Measurements from ENCODE around the gene CPTP. TPM values are rescaled to one million over a fixed set of nuclear protein-coding genes. Genes with fewer than 3 reads are reported as not detected.
"Not testable (repeated sequence)": the region's sequence is repeated elsewhere in the genome, so short reads cannot be mapped to it uniquely, and the experiment has no call there.

CPTP gene
- total RNA-seq, 1 experiment from 2014 or later = 16.8 TPM

DNA sequence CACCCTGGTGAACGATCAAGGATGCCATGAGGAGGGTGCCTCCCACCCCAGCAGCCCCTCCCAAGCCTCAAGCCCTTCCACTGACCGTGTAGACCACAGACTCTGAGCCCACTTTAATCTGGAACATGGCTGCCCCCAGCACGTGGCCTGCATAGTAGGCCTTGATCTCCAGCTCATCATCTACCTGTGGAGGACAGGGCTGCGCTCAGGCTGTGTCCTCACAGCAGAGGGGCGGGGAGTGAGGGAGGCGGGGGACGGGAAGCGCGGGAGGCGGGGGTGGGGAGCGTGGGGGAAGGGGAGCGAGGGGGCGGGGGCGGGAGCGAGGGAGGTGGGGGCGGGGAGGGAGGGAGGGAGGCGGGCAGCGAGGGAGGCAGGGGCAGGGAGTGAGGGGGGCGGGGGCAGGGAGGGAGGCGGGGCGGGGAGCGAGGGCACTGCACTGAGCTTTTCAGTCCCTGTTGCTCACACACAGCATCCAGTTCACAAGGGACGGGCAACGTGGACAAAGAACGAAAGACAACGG is 9.1 kb upstream of the CPTP start:
- intact Hi-C loops (cut with micrococcal nuclease; ENCODE audit: unreplicated experiment) = no loop called here
- ChIA-PET CTCF (no interaction called here), POLR2A (no interaction called here)
- Mint-ChIP-seq H3K27me3 (ENCODE audit: insufficient read depth, unreplicated experiment) (no peaks in the 10 kb centered on the region), H3K27ac (ENCODE audit: unreplicated experiment) (peak overlapping the region; percentile 49), H3K4me3 (ENCODE audit: unreplicated experiment) (no peak overlapping the region), H3K36me3 (ENCODE audit: insufficient read depth, unreplicated experiment) (peaks cover 86% of the 10 kb centered on the region), H3K9me3 (ENCODE audit: unreplicated experiment) (no peaks in the 10 kb centered on the region), H3K4me1 (ENCODE audit: low read depth, unreplicated experiment) (peaks cover 6% of the 10 kb centered on the region)
- no peaks in the 10 kb centered on the region; the same call in 1 of the 2 replicates for H3K36me3 ChIP-seq (ENCODE audit: control insufficient read depth, insufficient read depth, low read length)
- H3K4me3 ChIP-seq (ENCODE audit: low read depth, low read length) = no peak overlapping the region
- no TSS peak for BruUV-seq (replicated peaks)
- no peaks in the 10 kb centered on the region for H3K9me3 ChIP-seq
- H3K4me1 ChIP-seq = no peaks in the 10 kb centered on the region
- no peak for TF ChIP-seq CTCF (IDR thresholded peaks at IDR 0.05; ENCODE audit: insufficient read depth in 1 of 2, low read depth in 1 of 2, low read length in 1 of 2, severe bottlenecking in 1 of 2, unreplicated experiment in 1 of 2)
- no peaks in the 10 kb centered on the region for H3K27me3 ChIP-seq (replicated peaks; ENCODE audit: control insufficient read depth, insufficient read depth, low read length)
- DNase-seq = no peak

GRCh38 chr1:1316199-1316598 is 8.4 kb upstream of the CPTP start:
- CTCF ChIA-PET; H3K4me3 ChIP-seq (ENCODE audit: low read depth, low read length); POLR2A ChIA-PET: not testable (repeated sequence)

GRCh38 chr1:1317420-1317819 is 7.2 kb upstream of the CPTP start:
- H3K27me3 Mint-ChIP-seq (ENCODE audit: insufficient read depth, unreplicated experiment) = no peaks in the 10 kb centered on the region
- Histone ChIP-seq H3K27me3 (replicated peaks; ENCODE audit: control insufficient read depth, insufficient read depth, low read length) (no peaks in the 10 kb centered on the region), H3K4me1 (no peaks in the 10 kb centered on the region), H3K36me3 (ENCODE audit: control insufficient read depth, insufficient read depth, low read length) (no peaks in the 10 kb centered on the region; the same call in 1 of the 2 replicates), H3K9me3 (no peaks in the 10 kb centered on the region), H3K4me3 (ENCODE audit: low read depth, low read length) (no peak overlapping the region)
- H3K9me3 Mint-ChIP-seq (ENCODE audit: unreplicated experiment) = no peaks in the 10 kb centered on the region
- peaks cover 85% of the 10 kb centered on the region for H3K36me3 Mint-ChIP-seq (ENCODE audit: insufficient read depth, unreplicated experiment)
- no peak for TF ChIP-seq CTCF (IDR thresholded peaks at IDR 0.05; ENCODE audit: insufficient read depth in 1 of 2, low read depth in 1 of 2, low read length in 1 of 2, severe bottlenecking in 1 of 2, unreplicated experiment in 1 of 2)
- ChIA-PET CTCF (no interaction called here), POLR2A (interaction anchor here (0.7 kb wide), 1 partner anchor 319 kb away, joined by 4 read pairs; no protein-coding TSS in a partner anchor)
- peaks cover 6% of the 10 kb centered on the region for H3K4me1 Mint-ChIP-seq (ENCODE audit: low read depth, unreplicated experiment)
- no peak overlapping the region for H3K27ac Mint-ChIP-seq (ENCODE audit: unreplicated experiment)
- no peak overlapping the region for H3K4me3 Mint-ChIP-seq (ENCODE audit: unreplicated experiment)
- intact Hi-C loops (cut with micrococcal nuclease; ENCODE audit: unreplicated experiment) = no loop called here
- no peak for DNase-seq
- BruUV-seq (replicated peaks) = TSS peak; percentile 45

More at GRCh38 chr1:1316199-1316598, 8.4 kb upstream of the CPTP start:
- H3K27me3 Mint-ChIP-seq (ENCODE audit: insufficient read depth, unreplicated experiment); H3K4me1 ChIP-seq; H3K4me1 Mint-ChIP-seq (ENCODE audit: low read depth, unreplicated experiment); H3K27me3 ChIP-seq (replicated peaks; ENCODE audit: control insufficient read depth, insufficient read depth, low read length); H3K9me3 ChIP-seq; intact Hi-C loops (cut with micrococcal nuclease; ENCODE audit: unreplicated experiment); H3K9me3 Mint-ChIP-seq (ENCODE audit: unreplicated experiment); H3K4me3 Mint-ChIP-seq (ENCODE audit: unreplicated experiment); BruUV-seq (replicated peaks); H3K36me3 ChIP-seq (ENCODE audit: control insufficient read depth, insufficient read depth, low read length); DNase-seq; H3K27ac Mint-ChIP-seq (ENCODE audit: unreplicated experiment): not testable (repeated sequence)
- peaks cover 85% of the 10 kb centered on the region for H3K36me3 Mint-ChIP-seq (ENCODE audit: insufficient read depth, unreplicated experiment)
